ENCODE measurements around the gene SAMM50.

DNA sequence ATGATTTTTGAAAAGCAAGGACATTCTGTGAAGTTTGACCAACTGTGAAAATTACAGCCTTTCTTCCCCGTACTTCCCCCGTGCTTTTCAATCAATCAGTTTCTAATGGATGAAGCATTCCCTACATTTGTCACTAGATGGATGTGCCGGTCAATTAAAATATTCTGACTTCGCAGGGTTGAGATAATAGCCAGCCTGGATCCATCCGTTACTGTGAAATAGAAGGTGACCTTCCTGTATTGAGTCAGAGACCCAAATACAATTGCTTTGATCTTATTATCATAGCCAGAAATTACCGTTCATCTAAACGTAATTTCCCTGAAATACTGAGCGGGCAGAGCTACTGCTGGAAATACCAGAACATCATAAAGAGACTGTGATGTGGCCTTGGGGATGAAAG lies 47.8 kb downstream of the SAMM50 start:
- TF ChIP-seq, protein P1, sequence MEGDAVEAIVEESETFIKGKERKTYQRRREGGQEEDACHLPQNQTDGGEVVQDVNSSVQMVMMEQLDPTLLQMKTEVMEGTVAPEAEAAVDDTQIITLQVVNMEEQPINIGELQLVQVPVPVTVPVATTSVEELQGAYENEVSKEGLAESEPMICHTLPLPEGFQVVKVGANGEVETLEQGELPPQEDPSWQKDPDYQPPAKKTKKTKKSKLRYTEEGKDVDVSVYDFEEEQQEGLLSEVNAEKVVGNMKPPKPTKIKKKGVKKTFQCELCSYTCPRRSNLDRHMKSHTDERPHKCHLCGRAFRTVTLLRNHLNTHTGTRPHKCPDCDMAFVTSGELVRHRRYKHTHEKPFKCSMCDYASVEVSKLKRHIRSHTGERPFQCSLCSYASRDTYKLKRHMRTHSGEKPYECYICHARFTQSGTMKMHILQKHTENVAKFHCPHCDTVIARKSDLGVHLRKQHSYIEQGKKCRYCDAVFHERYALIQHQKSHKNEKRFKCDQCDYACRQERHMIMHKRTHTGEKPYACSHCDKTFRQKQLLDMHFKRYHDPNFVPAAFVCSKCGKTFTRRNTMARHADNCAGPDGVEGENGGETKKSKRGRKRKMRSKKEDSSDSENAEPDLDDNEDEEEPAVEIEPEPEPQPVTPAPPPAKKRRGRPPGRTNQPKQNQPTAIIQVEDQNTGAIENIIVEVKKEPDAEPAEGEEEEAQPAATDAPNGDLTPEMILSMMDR (IDR thresholded peaks at IDR 0.05 in 2 of 3, conservative IDR thresholded peaks at IDR 0.05 in 1 of 3; ENCODE audit: borderline replicate concordance in 1 of 3, insufficient read depth in 1 of 3, low read depth in 2 of 3, low read length in 2 of 3) = no peak
- TF ChIP-seq EZH2 (IDR thresholded peaks at IDR 0.05) = no peak
- no peak for TF ChIP-seq POLR2A (IDR thresholded peaks at IDR 0.05; ENCODE audit: borderline replicate concordance, extremely low read depth, insufficient read depth, insufficient read length)
- no peak for TF ChIP-seq TCF7L2 (IDR thresholded peaks at IDR 0.05; ENCODE audit: borderline replicate concordance, extremely low read depth, insufficient read depth, insufficient read length)
- no peak for TF ChIP-seq SIN3A (IDR thresholded peaks at IDR 0.05; ENCODE audit: low read depth)
- TF ChIP-seq, protein P2, sequence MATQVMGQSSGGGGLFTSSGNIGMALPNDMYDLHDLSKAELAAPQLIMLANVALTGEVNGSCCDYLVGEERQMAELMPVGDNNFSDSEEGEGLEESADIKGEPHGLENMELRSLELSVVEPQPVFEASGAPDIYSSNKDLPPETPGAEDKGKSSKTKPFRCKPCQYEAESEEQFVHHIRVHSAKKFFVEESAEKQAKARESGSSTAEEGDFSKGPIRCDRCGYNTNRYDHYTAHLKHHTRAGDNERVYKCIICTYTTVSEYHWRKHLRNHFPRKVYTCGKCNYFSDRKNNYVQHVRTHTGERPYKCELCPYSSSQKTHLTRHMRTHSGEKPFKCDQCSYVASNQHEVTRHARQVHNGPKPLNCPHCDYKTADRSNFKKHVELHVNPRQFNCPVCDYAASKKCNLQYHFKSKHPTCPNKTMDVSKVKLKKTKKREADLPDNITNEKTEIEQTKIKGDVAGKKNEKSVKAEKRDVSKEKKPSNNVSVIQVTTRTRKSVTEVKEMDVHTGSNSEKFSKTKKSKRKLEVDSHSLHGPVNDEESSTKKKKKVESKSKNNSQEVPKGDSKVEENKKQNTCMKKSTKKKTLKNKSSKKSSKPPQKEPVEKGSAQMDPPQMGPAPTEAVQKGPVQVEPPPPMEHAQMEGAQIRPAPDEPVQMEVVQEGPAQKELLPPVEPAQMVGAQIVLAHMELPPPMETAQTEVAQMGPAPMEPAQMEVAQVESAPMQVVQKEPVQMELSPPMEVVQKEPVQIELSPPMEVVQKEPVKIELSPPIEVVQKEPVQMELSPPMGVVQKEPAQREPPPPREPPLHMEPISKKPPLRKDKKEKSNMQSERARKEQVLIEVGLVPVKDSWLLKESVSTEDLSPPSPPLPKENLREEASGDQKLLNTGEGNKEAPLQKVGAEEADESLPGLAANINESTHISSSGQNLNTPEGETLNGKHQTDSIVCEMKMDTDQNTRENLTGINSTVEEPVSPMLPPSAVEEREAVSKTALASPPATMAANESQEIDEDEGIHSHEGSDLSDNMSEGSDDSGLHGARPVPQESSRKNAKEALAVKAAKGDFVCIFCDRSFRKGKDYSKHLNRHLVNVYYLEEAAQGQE (IDR thresholded peaks at IDR 0.05; ENCODE audit: low read depth) = no peak
- no peak for TF ChIP-seq YY1 (IDR thresholded peaks at IDR 0.05; ENCODE audit: extremely low read depth, insufficient replicate concordance, low read depth, low read length)
- no peak for TF ChIP-seq ZNF274 (IDR thresholded peaks at IDR 0.05; ENCODE audit: low read depth, low read length)
- no peak for TF ChIP-seq SP1 (IDR thresholded peaks at IDR 0.05; ENCODE audit: low read depth)
- no peak for TF ChIP-seq POLR2AphosphoS5 (IDR thresholded peaks at IDR 0.05; ENCODE audit: low read depth, low read length)
